Loucy (cell line): ENCODE data around the gene C22orf39.

Source experiments
- H2AFZ ChIP-seq: fragments of 200-600 bp; sonication (generic); 2 replicates; pipeline ENCODE4 v1.6.0; 2016; ENCODE audit warnings: antibody characterized with exemption, mild to moderate bottlenecking, low read length, moderate library complexity
- H3F3A ChIP-seq: fragments of 200-600 bp; 2 replicates; pipeline ENCODE4 v1.6.0; 2016; ENCODE audit warnings: antibody characterized with exemption, low read depth, mild to moderate bottlenecking
- H3K27me3 ChIP-seq: fragments of 200-600 bp; sonication (generic); 2 replicates; pipeline ENCODE4 v1.6.1; 2014; ENCODE audit warnings: low read length, mild to moderate bottlenecking; ENCODE audit not compliant: insufficient read depth, poor library complexity, severe bottlenecking
- H3K36me3 ChIP-seq: fragments of 200-600 bp; sonication (generic); 2 replicates; pipeline ENCODE4 v1.6.1; 2016; ENCODE audit warnings: low read length; ENCODE audit not compliant: insufficient read depth
- H3K4me1 ChIP-seq: fragments of 200-600 bp; sonication (generic); 2 replicates; pipeline ENCODE4 v1.5.1; 2014; ENCODE audit warnings: low read length, mild to moderate bottlenecking; ENCODE audit not compliant: insufficient read depth, poor library complexity, severe bottlenecking
- H3K4me2 ChIP-seq: fragments of 200-600 bp; sonication (generic); 2 replicates; pipeline ENCODE4 v1.6.0; 2014; ENCODE audit warnings: antibody characterized with exemption, low read length, low read depth, mild to moderate bottlenecking; ENCODE audit not compliant: poor library complexity, severe bottlenecking
- H3K4me3 ChIP-seq: fragments of 200-600 bp; sonication (generic); 2 replicates; pipeline ENCODE4 v1.5.1; 2014; ENCODE audit warnings: low read length, mild to moderate bottlenecking, mixed read lengths; ENCODE audit not compliant: poor library complexity, severe bottlenecking
- H3K79me2 ChIP-seq: fragments of 200-600 bp; sonication (generic); 2 replicates; pipeline ENCODE4 v1.6.1; 2014; ENCODE audit warnings: low read length; ENCODE audit not compliant: insufficient read depth
- H3K9ac ChIP-seq: fragments of 200-600 bp; sonication (generic); 2 replicates; pipeline ENCODE4 v1.6.0; 2014; ENCODE audit warnings: mild to moderate bottlenecking, low read depth, low read length, moderate library complexity; ENCODE audit not compliant: poor library complexity, severe bottlenecking
- H3K9me2 ChIP-seq: fragments of 200-600 bp; sonication (generic); replicated peaks from 2 replicates; pipeline ENCODE4 v1.6.1; 2016; ENCODE audit warnings: low read depth, low read length, mixed read lengths
- H3K9me3 ChIP-seq: fragments of 200-600 bp; sonication (generic); 2 replicates; pipeline ENCODE4 v1.6.1; 2014; ENCODE audit warnings: mild to moderate bottlenecking, antibody characterized with exemption, low read length, low read depth; ENCODE audit not compliant: insufficient read depth
- H4K20me1 ChIP-seq: fragments of 200-600 bp; sonication (generic); 2 replicates; pipeline ENCODE4 v1.6.0; 2014; ENCODE audit warnings: antibody characterized with exemption, low read length, mild to moderate bottlenecking; ENCODE audit not compliant: insufficient read depth, poor library complexity, severe bottlenecking
- EZH2phosphoT487 ChIP-seq: fragments of 200-600 bp; IDR thresholded peaks from 2 replicates; pipeline ENCODE4 v1.6.1; 2018; ENCODE audit warnings: antibody characterized with exemption, mild to moderate bottlenecking, moderate library complexity, borderline replicate concordance
- TF ChIP-seq, protein P1 (sequence below): fragments of 200-600 bp; sonication (generic); conservative IDR thresholded peaks from 2 replicates; pipeline ENCODE4 v1.5.1; 2014; ENCODE audit warnings: mild to moderate bottlenecking, antibody characterized with exemption, low read length

C22orf39 gene

DNA sequence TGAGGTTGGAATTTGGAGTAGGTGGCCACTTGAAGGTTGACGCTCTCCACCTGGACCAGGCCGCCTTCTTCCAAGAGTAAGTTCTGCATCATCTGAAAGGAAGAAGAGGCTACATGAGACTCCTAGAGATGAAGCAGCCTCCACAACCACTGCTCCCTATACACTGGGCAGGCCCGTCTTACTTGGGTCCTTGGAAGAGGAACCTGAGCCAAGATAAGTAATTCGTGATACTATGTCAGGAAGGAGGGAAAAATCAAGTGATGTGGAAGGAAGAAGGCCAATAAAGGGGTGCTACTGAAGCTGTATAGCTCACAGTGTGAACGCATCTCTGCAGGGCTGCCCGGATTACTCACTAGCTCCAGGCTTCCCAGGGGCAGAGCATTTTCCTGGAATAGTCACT, 20.4 kb upstream of the C22orf39 start:
- H3K9ac ChIP-seq, result no peak overlapping the region
- no peak overlapping the region for H3K4me3 ChIP-seq
- TF ChIP-seq, protein P1, sequence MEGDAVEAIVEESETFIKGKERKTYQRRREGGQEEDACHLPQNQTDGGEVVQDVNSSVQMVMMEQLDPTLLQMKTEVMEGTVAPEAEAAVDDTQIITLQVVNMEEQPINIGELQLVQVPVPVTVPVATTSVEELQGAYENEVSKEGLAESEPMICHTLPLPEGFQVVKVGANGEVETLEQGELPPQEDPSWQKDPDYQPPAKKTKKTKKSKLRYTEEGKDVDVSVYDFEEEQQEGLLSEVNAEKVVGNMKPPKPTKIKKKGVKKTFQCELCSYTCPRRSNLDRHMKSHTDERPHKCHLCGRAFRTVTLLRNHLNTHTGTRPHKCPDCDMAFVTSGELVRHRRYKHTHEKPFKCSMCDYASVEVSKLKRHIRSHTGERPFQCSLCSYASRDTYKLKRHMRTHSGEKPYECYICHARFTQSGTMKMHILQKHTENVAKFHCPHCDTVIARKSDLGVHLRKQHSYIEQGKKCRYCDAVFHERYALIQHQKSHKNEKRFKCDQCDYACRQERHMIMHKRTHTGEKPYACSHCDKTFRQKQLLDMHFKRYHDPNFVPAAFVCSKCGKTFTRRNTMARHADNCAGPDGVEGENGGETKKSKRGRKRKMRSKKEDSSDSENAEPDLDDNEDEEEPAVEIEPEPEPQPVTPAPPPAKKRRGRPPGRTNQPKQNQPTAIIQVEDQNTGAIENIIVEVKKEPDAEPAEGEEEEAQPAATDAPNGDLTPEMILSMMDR, result no peak
- no peak for TF ChIP-seq EZH2phosphoT487
- no peaks in the 10 kb centered on the region for H3F3A ChIP-seq
- H3K9me3 ChIP-seq, result no peaks in the 10 kb centered on the region
- no peaks in the 10 kb centered on the region for H3K79me2 ChIP-seq
- H3K9me2 ChIP-seq, result no peaks in the 10 kb centered on the region
- H3K27me3 ChIP-seq, result no peaks in the 10 kb centered on the region
- H3K4me2 ChIP-seq, result no peak overlapping the region
- H4K20me1 ChIP-seq, result no peaks in the 10 kb centered on the region
- H2AFZ ChIP-seq, result no peak overlapping the region
- peaks cover 93% of the 10 kb centered on the region; the same call in 1 of the 2 replicates for H3K36me3 ChIP-seq
- H3K4me1 ChIP-seq, result no peaks in the 10 kb centered on the region

DNA sequence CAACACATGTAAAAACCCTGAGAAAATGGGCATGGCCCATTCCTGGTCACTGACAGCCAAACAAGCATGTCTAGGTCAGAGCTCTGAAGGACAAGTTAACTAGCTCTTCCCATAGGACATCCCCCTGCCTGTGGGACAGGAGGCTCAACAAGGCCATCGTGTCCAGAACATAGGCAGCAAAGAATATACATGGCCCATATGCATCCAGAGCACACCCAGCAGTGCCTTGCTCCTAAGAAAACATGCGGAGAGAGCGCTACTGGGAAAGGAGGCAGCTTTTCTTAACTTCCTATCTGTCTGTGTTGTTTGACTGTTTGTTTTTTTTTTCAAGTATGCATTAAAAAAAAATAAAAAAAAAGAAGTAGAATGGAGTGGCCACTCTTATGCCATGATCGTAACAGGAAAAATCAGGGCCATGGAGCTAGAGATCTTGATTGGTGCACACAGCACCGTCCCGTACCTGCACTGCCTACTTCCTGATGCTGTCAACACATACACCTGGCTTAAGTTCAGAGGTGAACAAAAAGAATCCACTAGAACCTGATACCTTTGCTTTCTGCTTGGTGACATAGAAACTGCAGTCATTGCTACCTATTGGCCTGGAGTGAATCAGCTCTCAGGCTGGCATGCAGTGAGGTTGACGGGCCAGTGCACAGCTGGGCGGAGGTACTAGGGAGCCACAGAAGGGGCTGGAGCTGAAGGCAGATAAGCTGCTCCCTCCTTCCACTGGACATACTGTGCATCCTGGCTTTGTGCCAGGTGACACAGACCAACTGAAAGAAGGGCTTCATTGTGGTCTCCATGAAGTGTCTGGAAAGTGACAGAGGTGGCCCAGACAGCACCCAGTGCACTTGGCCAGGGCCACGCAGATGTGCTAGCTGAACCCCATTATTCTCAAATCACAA, 19.6 kb upstream of the C22orf39 start:
- TF ChIP-seq, protein P1, result no peak
- no peak for TF ChIP-seq EZH2phosphoT487
- no peaks in the 10 kb centered on the region for H3K4me1 ChIP-seq
- no peak overlapping the region for H3K4me2 ChIP-seq
- H3K4me3 ChIP-seq, result no peak overlapping the region
- H3K9me3 ChIP-seq, result no peaks in the 10 kb centered on the region
- H2AFZ ChIP-seq, result no peak overlapping the region
- no peaks in the 10 kb centered on the region for H3K27me3 ChIP-seq
- no peaks in the 10 kb centered on the region for H3F3A ChIP-seq
- no peak overlapping the region for H3K9ac ChIP-seq
- H3K36me3 ChIP-seq, result peaks cover 86% of the 10 kb centered on the region; the same call in 1 of the 2 replicates
- no peaks in the 10 kb centered on the region for H3K9me2 ChIP-seq
- H4K20me1 ChIP-seq, result no peaks in the 10 kb centered on the region
- no peaks in the 10 kb centered on the region for H3K79me2 ChIP-seq

DNA sequence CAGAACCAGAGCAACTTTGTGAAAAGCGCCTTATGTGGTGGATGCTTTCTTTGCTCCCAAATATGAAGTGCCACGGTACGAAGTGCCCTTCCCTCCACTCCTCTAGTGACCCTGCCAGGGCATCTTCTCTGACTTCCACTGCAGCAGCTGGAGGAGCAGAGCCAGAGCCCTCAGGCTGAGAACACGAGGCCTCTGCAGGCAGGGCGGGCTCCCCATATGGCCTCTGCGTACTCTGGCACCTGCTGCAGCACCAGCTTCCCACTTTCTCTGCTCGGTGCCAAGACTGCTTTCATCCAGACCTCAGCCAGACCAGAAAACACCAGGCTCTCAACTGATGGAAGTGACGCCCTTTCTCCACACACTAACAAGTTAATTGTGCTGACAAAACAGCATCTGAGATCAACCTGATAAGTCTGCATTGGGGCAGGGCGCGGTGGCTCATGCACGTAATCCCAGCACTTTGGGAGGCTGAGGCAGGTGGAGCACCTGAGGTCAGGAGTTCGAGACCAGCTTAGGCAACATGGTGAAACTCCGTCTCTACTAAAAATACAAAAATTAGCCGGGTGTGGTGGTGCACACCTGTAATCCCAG, 18.7 kb upstream of the C22orf39 start:
- H2AFZ ChIP-seq, result no peak overlapping the region
- H3K36me3 ChIP-seq, result peaks cover 81% of the 10 kb centered on the region; the same call in 1 of the 2 replicates
- no peaks in the 10 kb centered on the region for H3K9me2 ChIP-seq
- H3K27me3 ChIP-seq, result no peaks in the 10 kb centered on the region
- TF ChIP-seq EZH2phosphoT487, result no peak
- TF ChIP-seq, protein P1, result no peak
- no peaks in the 10 kb centered on the region for H3F3A ChIP-seq
- H3K79me2 ChIP-seq, result no peaks in the 10 kb centered on the region
- no peaks in the 10 kb centered on the region for H4K20me1 ChIP-seq
- no peak overlapping the region for H3K4me3 ChIP-seq
- no peaks in the 10 kb centered on the region for H3K4me1 ChIP-seq
- H3K9me3 ChIP-seq, result no peaks in the 10 kb centered on the region
- no peak overlapping the region for H3K4me2 ChIP-seq
- no peak overlapping the region for H3K9ac ChIP-seq
